Measurements from ENCODE around the gene TEKT3.

The TEKT3 gene

GRCh38 chr17:15261802-15262290, 79.6 kb downstream of the TEKT3 start:
- Mint-ChIP-seq H3K36me3 (no peaks in the 10 kb centered on the region), H3K4me1 (peaks cover 2% of the 10 kb centered on the region), H3K4me3 (no peak overlapping the region), H3K27ac (no peak overlapping the region), H3K9me3 (no peaks in the 10 kb centered on the region), H3K27me3 (peaks cover 24% of the 10 kb centered on the region)
- DNase-seq (ENCODE audit: low spot score in 2 of 2) (no peak), ATAC-seq (ENCODE audit: low read depth) (no peak)

- ATAC-seq (ENCODE audit: low read depth) (no peak), DNase-seq (ENCODE audit: low spot score in 2 of 2) (no peak)
- peaks cover 2% of the 10 kb centered on the region for H3K4me1 Mint-ChIP-seq
- H3K27ac Mint-ChIP-seq, result no peak overlapping the region
- no peaks in the 10 kb centered on the region for H3K9me3 Mint-ChIP-seq
- no peak overlapping the region for H3K4me3 Mint-ChIP-seq
- H3K36me3 Mint-ChIP-seq, result no peaks in the 10 kb centered on the region
- H3K27me3 Mint-ChIP-seq, result peaks cover 21% of the 10 kb centered on the region
Observed at GRCh38 chr17:15261258-15261801, 80.1 kb downstream of the TEKT3 start.

- peak; percentile 55 for ATAC-seq (ENCODE audit: low read depth)
- H3K36me3 Mint-ChIP-seq, result no peaks in the 10 kb centered on the region
- peak in 1 of 2 donors; percentile 20 for DNase-seq (ENCODE audit: low spot score in 2 of 2)
- no peak overlapping the region for H3K27ac Mint-ChIP-seq
- peak overlapping the region; percentile 73 for H3K4me3 Mint-ChIP-seq
- H3K27me3 Mint-ChIP-seq, result peaks cover 20% of the 10 kb centered on the region
- H3K9me3 Mint-ChIP-seq, result no peaks in the 10 kb centered on the region
- peaks cover 2% of the 10 kb centered on the region for H3K4me1 Mint-ChIP-seq
Observed at GRCh38 chr17:15260376-15261257, 80.8 kb downstream of the TEKT3 start.

GRCh38 chr17:15257796-15258512, 83.4 kb downstream of the TEKT3 start:
- ATAC-seq (ENCODE audit: low read depth) (no peak), DNase-seq (ENCODE audit: low spot score in 2 of 2) (no peak)
- H3K4me3 Mint-ChIP-seq, result no peak overlapping the region
- H3K27ac Mint-ChIP-seq, result no peak overlapping the region
- peaks cover 2% of the 10 kb centered on the region for H3K4me1 Mint-ChIP-seq
- no peaks in the 10 kb centered on the region for H3K36me3 Mint-ChIP-seq
- no peaks in the 10 kb centered on the region for H3K9me3 Mint-ChIP-seq
- H3K27me3 Mint-ChIP-seq, result peaks cover 28% of the 10 kb centered on the region

- Mint-ChIP-seq H3K9me3 (no peaks in the 10 kb centered on the region), H3K36me3 (no peaks in the 10 kb centered on the region), H3K4me3 (no peak overlapping the region), H3K27ac (no peak overlapping the region), H3K27me3 (peaks cover 28% of the 10 kb centered on the region), H3K4me1 (peaks cover 2% of the 10 kb centered on the region)
- DNase-seq (ENCODE audit: low spot score in 2 of 2) (peak; percentile 18 to 52), ATAC-seq (ENCODE audit: low read depth) (peak; percentile 48)
Observed at GRCh38 chr17:15257258-15257788, 84.1 kb downstream of the TEKT3 start.

GRCh38 chr17:15256689-15257088, 84.7 kb downstream of the TEKT3 start:
- DNase-seq (ENCODE audit: low spot score in 2 of 2) (no peak), ATAC-seq (ENCODE audit: low read depth) (no peak)
- Mint-ChIP-seq H3K4me3 (no peak overlapping the region), H3K27ac (no peak overlapping the region), H3K9me3 (no peaks in the 10 kb centered on the region), H3K27me3 (peaks cover 28% of the 10 kb centered on the region), H3K4me1 (peaks cover 2% of the 10 kb centered on the region), H3K36me3 (no peaks in the 10 kb centered on the region)

GRCh38 chr17:15255713-15256454, 85.5 kb downstream of the TEKT3 start:
- no peak for ATAC-seq (ENCODE audit: low read depth)

More at GRCh38 chr17:15255713-15256454, 85.5 kb downstream of the TEKT3 start:
- peaks cover 28% of the 10 kb centered on the region for H3K27me3 Mint-ChIP-seq
- no peaks in the 10 kb centered on the region for H3K36me3 Mint-ChIP-seq
- no peak overlapping the region for H3K27ac Mint-ChIP-seq
- no peak for DNase-seq (ENCODE audit: low spot score in 2 of 2)
- no peak overlapping the region for H3K4me3 Mint-ChIP-seq
- H3K4me1 Mint-ChIP-seq, result peaks cover 2% of the 10 kb centered on the region
- no peaks in the 10 kb centered on the region for H3K9me3 Mint-ChIP-seq
